Left ventricle myocardium superior (tissue), 1 donor: ENCODE measurements around the gene INO80. TPM values are rescaled to one million over a fixed set of nuclear protein-coding genes. Genes with fewer than 3 reads are reported as not detected.
"Not testable (repeated sequence)": the region's sequence is repeated elsewhere in the genome, so short reads cannot be mapped to it uniquely, and the experiment has no call there.

Source experiments
- ATAC-seq: fragments of 200-7000 bp; cut with Tn5 transposase; one replicate; pipeline ENCODE4 v1.9.1; 2020; ENCODE audit warnings: mild to moderate bottlenecking, moderate library complexity
- DNase-seq: peaks from one replicate; pipeline ENCODE4 v3.0.0-alpha.2; 2020
- intact Hi-C: fragments of 100-400 bp; cut with micrococcal nuclease; formaldehyde crosslinking; loops from one replicate; pipeline ENCODE4 v1.11.0; 2022
- total RNA-seq: library from RNA; stranded (reverse); fragmentation: NEBNext Ultra II Directional; extraction: Animal tissue kit (Norgen Biotek cat#: 25700); gene quantifications from one replicate; pipeline ENCODE4 v1.2.1, GENCODE V29; 2021
- donor health status: DM: no; HTN: yes; CAD: no; lungs with severe emphysema.

The INO80 gene
- total RNA-seq, 1 donor from 2014 or later: 10.6 TPM

DNA sequence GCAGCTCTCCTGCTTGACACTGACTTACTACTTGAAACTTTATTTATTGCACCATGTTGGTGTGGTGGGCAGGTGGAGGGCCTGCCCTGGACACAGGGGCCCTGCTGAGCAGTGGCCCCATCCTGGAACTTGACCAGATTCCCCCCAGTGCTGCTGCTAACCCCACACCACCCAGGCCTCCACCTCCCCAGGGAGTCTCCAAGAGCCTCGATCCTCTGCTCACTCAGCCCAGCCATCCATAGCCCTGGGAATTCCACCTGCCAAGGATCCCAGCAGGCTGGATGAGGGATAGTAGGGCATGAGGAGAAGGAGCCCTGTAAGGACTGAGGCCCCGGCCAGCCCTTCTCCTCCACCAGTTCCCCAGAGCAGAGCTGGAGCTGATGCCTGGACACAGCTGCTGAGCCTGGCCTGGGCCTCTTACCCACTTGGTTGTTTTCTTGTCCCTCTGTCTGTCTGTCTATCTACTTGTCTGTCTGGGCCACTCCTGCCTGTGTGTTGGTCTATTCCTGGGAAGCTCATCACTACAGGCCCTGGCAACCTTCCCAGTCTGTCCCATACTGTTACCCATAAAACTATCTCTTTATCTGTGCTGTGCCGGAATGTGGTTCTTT is 160.0 kb downstream of the INO80 start:
- ATAC-seq (peak; percentile 27), DNase-seq (no peak)
- intact Hi-C loops: no loop called here

DNA sequence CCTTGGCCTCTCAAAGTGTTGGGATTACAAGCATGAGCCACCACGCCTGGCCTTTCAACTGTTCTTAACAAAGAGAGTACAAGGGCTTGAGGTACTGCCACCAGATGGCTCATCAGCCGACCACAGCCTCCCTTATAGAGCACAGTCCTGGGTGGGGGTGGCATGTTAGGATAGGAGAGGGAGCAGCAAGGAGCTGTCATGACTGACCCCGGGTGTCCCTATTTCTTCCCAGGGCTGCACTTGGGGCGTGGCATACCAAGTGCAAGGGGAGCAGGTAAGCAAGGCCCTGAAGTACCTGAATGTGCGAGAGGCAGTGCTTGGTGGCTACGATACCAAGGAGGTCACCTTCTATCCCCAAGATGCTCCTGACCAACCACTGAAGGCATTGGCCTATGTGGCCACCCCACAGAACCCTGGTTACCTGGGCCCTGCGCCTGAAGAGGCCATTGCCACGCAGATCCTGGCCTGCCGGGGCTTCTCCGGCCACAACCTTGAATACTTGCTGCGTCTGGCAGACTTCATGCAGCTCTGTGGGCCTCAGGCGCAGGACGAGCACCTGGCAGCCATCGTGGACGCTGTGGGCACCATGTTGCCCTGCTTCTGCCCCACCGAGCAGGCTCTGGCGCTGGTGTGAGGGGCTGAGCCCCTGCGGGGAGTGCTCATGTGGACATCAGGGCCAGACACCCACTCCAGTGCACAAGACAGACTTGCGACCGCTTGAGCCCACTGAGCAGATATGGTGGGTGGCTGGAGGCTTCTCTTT is 160.8 kb downstream of the INO80 start:
- intact Hi-C loops: no loop called here
- DNase-seq: no peak
- ATAC-seq: no peak

DNA sequence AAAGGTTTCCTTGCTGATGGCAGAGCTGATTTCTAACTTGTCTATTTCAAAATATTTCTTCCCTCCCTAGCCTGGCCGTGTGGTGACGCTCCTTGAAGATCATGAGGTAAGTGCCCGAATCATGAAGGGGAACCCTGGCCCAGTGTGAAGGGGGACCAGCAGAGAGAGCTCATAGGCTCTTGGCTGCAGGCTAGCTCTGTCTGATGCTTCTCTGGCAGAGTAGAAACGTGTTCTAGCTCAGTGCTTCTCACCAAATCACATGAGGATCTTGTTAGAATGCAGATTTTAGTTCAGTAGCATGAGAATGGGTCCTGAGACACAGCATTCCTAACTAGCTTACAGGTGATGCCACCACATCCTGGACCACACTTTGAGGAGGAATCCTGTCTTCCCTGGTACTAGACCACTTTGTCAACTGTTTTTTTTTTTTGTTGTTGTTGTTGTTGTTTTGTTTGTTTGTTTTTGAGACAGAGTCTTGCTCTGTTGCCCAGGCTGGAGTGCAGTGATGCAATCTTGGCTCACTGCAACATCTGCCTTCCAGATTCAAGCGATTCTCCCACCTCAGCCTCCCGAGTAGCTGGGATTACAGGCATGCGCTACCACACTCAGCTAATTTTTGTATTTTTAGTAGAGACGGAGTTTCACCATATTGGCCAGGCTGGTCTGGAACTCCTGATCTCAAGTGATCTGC is 161.8 kb downstream of the INO80 start:
- intact Hi-C loops, DNase-seq, ATAC-seq: not testable (repeated sequence)

DNA sequence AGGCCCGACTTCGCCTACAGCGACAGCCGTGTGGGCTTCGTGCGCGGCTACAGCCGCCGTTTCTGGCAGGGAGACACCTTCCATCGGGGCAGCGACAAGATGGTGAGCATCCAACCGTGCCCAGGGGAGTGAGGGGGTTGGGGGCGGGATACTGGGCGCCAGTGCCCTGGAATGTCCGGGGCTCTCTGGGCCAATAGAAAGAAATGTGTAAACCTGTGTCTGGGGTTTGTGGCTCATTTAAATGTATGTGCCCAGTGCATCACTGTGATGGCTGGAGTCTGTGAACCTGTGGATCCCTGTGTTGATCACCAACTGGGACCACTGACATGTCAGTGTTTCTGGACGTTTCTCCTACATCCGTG is 162.4 kb downstream of the INO80 start:
- ATAC-seq: no peak
- intact Hi-C loops: no loop called here
- DNase-seq: no peak

DNA sequence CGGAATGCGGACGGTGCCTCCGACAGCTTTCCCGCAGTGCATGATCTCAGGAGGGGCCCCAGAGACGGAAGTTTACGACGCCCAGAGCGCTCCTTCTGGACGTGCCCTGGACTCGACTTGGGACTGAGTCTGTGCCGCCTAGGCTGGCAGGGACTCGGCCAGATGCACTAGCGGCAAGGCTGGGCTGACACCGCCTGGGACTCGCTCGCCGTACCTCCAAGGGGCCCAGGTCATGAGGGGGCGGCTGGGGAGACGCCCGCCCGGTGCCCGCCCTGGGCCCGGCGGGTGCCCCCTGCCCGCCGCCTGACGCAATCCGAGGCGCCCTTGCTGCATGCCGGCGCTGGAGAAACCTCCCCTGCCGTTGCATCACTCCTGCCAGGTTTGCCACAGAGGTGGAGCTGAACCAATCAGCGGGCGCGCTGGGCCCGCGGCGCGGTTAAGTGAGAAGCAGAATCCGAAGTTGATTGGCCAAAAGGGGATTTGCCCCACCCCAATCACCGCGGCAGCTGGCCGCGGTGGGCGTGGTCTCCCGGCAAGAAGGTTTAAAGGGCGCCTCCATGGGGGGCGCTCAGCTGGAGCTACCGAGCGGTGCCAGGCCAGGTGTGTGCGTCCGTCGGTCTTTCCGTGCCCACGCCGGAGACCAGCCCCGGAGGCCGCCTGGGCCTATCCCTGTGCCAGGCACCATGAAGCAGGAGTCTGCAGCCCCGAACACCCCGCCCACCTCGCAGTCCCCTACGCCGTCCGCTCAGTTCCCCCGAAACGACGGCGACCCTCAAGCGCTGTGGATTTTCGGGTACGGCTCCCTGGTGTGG is 163.0 kb downstream of the INO80 start, which contains the start of gene CHAC1:
Gene CHAC1 (plus strand): TSS at position 571 of the 812 bp plus-strand sequence. CDS start 113 bp downstream, at position 684.
- DNase-seq: peak; percentile 96
- intact Hi-C loops: no loop called here
- peak; percentile 85 for ATAC-seq

DNA sequence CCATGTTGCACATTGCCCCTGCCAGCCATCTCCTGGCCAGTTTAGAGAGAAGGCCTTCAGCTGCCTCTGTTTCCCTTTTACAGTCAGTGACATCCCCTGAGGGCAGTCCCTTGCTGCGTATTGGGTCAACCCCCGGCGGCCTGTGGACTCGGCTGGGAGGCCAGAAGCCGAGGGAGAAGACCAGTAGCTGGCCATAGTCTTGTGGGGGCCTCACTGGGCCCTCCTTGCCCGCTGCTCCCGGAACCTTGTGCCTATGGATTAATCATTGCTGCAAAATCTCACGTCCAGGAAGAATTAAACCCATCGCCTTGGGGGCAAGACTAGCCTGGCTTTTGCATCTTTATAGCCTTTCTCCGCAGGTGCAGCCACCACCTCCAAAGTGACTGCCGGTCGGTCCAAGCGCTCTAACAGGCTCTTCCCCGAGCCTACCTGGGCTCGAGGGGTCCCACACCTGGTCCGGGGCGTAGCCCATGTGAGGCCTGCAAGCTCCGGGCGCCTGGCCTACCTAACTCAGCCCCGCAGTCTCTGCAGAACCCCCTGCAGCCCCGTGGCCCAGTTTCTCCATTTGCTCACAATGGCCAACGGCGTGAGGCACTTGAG is 163.7 kb downstream of the INO80 start:
- intact Hi-C loops: no loop called here
- ATAC-seq (no peak), DNase-seq (no peak)

DNA sequence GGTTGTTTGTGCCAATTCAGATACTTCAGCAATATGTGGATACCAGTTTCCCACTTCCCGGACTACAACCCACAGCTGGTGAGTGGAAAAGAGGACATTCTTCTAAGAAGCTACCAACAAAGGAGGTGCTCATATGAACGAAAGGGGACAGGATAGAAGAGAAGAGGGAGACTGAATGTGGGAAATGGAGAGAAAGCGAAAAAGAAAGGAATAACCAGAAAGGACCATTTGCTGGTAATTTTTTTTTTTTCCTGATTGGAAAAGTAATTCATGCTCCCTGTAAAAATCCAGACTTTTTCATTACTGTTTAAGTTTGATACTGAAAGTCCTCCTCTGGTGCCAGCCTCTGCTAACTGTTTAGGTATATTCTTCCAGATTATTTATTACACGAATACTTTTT is 164.3 kb downstream of the INO80 start:
- DNase-seq: no peak
- intact Hi-C loops: no loop called here

DNA sequence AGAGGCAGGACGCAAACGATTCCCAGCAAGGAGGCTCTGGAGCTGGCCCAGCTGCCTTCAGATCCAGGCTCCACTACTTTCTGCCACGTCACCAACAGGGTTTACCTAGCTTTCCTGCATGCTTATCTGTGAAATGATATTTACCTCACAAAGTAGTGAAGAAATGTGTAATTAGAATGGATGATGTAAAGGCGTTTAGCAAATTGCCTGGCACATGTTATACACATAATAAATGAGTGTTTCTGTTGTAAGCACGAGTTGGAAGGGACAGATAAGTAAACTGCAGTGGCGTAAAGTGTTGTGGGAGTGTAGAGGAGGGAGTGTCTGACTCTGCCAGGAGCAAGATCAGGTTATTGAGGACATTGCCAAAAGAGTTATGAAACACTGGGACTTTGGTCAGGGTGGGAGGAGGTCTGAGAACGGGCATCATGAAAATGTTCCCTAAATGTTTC is 166.3 kb downstream of the INO80 start:
- intact Hi-C loops: no loop called here
- ATAC-seq (no peak), DNase-seq (no peak)

More for the DNA sequence above, 164.3 kb downstream of the INO80 start:
- ATAC-seq: no peak

DNA sequence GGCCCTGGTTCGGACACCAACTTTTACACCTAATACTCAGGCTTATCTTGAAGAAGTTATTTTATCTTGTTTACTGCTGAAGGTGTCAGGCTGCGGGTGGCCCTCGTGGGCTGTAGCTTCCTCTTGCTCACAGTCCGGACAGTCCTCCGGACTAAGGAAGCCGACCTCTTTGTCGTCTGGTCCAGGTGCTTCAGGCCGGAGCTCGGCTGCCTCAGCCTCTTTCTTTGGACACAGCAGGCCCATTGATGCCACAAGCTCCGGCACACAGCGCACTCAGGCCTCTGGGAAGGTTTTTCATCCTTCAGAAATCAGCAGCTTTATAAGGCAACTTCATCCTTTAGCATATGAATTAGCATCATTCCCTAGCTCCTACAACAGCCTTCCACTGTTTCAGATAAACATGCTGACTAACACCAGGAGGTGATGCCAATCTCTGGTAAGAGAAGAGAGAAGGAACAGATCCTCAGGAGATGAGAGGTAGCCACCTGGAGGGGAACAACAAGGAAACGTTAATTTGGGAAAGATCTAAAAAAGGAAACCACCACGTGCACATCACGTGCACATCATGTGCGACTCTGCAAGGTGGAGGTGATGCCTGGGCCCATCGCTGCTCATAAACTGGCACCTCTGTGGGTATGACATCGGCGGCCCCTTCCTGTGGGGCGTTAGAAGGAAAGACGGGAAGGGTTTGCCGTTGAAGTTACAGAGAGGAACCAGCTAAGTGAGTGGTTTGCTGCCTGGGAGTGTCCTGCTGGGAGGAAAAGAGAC is 167.2 kb downstream of the INO80 start:
- no peak for ATAC-seq
- no peak for DNase-seq
- intact Hi-C loops: no loop called here

DNA sequence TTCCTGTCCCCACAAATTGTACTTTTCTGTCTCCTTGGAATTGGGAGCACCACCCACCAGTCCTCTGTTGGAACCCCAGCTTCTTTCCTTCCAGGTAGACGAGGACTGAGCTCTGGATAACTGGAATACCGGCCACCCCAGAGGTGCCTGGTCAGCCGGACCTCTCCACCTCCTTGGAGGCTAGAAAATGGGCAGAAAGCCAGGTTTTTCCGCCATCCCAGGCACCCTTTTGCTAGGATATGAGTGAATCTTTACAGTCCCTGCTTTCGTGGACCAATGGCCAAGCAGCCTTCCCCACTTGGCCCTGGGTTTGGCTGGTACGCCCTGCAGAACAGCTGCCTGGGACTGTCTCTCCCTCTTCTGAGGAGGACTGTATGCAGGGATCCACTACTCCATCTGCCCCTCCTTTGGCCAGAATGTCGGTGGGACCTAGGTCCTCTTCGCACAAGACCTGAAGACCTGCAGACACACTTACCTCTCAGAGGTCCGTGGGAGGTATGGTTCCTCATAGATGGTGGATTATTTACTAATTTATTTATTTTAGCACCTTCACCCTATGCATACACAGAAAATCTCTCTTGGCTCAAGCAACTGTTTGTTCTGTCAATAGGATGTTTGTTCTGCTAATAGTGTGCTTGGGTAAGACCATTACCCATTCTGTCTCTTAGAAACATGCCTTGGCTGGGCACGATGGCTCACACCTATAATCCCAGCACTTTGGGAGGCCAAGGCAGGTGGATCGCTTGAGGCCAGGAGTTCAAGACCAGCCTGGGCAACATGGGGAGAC is 171.4 kb downstream of the INO80 start:
- intact Hi-C loops: no loop called here
- DNase-seq (no peak), ATAC-seq (no peak)

DNA sequence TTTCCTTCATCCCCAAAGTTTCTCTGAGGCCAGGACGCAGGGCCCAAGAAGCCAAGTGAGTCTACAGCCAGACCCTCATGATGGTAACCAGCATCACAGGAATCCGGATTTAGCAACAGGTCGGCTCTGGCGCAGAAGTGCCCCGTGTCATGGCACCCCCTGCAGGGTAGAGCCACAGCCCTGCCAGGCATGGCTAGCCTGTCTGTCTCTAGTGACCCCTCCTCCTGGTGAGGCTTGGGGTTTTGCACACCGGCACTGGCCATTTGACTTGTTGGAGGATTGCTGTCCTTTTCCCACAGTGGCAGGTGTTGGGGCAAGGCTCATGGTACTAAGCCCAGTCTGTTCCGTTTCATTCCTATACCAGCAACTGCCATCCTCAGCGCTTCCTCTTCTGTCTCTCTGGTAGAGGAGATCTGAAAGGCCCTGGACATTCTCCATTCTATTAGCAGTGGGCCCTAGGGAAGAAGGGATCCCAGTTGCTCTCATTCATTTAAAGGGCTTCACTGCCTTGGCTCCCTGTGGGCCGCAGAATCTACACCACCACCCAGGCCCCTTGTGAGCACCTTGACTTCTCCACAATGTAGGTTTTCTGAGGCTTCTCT is 172.2 kb downstream of the INO80 start:
- DNase-seq: no peak
- intact Hi-C loops: no loop called here
- no peak for ATAC-seq

DNA sequence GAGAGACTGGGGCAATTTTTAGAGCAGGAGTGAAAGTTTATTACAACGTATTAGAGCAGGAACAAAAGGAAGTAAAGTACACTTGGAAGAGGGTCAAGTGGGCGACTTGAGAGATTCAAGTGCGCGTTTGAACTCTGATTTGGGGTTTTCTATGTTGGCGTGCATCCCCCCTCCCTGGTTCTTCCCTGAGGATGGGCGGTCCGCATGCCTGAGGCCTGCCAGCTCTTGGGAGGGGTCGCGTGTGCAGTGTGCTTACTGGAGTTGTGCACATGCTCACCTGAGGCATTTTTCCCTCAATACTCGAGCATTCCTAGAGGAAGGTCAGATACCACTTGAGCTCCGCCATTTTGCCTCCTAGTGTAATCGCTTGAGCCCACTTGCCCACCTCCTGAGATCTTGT is 173.2 kb downstream of the INO80 start:
- ATAC-seq (no peak), DNase-seq (no peak)
- intact Hi-C loops: no loop called here

DNA sequence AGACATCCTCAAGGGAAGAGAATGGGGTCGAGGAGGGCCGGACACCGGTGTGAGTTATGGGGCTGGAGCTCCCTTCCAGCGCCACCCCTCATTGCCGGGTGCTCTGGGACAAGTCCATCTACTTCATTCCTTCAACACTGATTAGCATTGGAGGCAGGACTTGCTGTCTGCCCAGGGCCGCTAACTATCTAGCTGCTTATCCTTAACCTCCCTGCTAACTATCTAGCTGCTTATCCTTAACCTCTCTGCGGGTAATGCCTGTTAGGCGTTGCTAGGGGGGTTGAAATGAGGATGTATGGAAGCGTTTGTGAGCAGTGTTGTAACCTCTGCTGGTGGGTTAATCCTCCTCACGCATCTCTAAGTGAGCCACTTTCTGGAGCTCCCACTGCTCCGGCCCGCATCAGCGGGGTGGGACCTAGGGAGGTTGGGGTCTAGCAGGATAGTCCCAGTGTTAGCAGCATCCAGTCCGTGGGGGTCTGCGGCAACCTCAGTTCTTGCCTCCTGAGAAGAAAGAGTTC is 173.7 kb downstream of the INO80 start:
- DNase-seq (no peak), ATAC-seq (peak; percentile 0)
- intact Hi-C loops: no loop called here

DNA sequence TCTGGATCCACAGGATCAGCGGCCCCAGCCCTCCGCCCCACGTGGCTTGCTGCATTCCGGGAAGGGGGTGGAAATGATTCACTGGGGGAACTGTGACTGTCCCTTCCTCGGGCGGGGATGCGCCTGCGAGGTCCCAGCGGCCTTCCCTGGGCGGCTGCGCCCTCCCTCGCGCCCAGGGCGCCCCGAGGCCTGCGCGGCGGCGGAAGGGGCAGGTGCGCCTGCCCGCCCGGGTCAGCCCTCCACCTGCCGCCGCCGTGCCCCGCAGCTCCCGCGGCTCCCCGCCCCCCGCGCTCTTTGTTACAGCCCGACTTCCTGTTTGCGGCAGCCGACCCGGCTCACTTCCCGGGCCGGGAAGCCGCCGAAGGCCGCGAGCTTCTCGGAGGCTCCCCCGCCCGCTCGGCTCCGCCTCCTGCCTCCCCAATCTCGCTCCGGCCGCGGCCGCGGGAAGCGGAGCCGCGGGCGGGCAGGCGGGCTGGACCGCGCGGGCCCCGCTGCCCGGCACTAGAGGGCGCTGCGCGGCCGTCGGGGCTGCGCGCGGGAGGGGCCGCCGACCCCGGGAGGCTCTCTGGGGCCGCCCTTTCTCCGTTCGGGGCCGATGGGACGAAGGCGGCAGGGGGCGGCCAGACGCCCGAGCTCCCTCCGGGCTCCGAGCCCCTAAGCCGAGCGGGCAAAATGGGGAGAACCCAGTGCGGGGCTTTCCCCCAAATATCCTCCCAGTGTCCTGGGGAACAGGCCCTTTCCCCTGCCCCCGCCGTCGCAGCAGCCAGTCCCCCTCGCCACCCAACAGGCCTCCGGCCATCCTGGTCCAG is 174.3 kb downstream of the INO80 start:
- DNase-seq (peak; percentile 88), ATAC-seq (peak; percentile 80)
- intact Hi-C loops: no loop called here

DNA sequence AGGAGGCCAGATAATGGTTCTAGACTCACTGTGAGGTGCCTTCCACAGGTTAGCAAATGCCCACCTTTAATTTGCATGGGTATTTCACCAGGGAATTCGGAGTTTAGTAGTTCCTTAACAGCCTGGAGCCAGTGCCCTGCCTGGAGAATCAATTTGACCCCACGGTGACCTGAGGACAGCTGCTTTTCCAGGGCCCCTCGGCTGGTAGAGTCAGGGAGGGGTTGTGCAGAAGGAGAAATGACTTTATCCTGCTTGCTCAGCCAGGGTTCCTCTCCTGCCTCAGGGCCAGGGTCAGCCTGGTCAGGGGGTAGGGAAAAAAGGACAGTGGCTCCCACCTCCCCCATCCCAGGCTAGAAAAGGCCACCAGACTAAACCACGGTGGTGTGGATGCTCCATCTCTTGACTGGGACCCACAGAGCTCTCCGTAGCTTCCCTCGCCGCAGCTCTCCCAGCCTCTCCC is 175.0 kb downstream of the INO80 start:
- DNase-seq (no peak), ATAC-seq (no peak)
- intact Hi-C loops: no loop called here

DNA sequence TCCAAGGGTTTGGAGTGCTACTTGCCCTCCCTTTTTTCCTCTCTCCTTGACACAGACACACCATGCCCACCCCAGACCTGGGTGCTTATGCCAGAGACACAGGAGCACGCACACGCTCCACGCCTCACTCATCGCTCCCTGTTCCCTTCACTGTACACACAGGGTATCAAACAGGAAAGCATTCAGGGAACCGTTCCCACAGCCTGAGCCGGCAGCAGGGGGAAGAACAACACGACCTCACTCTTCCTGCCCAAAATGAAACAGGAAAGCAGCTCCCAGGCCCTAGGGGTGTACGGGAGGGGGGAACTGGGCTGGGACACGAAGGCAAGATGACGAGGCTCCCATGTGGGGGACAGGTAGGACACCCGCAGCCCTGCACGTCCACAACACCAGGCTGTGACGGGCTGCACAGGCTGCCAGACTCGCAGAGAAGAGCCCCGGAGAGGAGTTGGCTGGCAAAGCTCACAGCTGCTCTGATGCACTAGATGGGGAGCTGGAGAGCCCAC is 175.7 kb downstream of the INO80 start:
- intact Hi-C loops: no loop called here
- ATAC-seq (peak; percentile 27), DNase-seq (peak; percentile 52)
